Endothelial cell of umbilical vein (primary cell): ENCODE measurements around the gene CPED1.

Experiments used
- POLR2A ChIP-seq: IDR thresholded peaks from 2 replicates; pipeline ENCODE4 v1.6.1; 2012; ENCODE audit warnings: low read depth, mild to moderate bottlenecking, control low read depth, low read length
- POLR2AphosphoS5 ChIP-seq: IDR thresholded peaks from 2 replicates; pipeline ENCODE4 v1.6.1; 2012; ENCODE audit warnings: low read depth, mild to moderate bottlenecking, control low read depth, low read length, moderate library complexity; ENCODE audit not compliant: insufficient read depth

GRCh38 chr7:121178869-121179497 is 190.5 kb downstream of the CPED1 start:
- TF ChIP-seq POLR2A (no peak), POLR2AphosphoS5 (no peak)
